RWPE2 (cell line): ENCODE measurements around the gene GSTA1.
"Not testable (repeated sequence)": the region's sequence is repeated elsewhere in the genome, so short reads cannot be mapped to it uniquely, and the experiment has no call there.

Source experiments
- ATAC-seq: fragments of 200-7000 bp; cut with Tn5 transposase; 3 replicates; pipeline ENCODE4 v1.9.1; 2021; ENCODE audit warnings: low read depth
- DNase-seq: peaks from one replicate; pipeline ENCODE4 v3.0.0-alpha.2; 2020; ENCODE audit warnings: low spot score
- H3K27ac ChIP-seq: fragments of 450-650 bp; 2 replicates; pipeline ENCODE4 v1.5.1; 2017; ENCODE audit warnings: mild to moderate bottlenecking; ENCODE audit not compliant: poor library complexity, severe bottlenecking
- H3K27me3 ChIP-seq: fragments of 250-450 bp; sonication (Bioruptor Pico); 2 replicates; pipeline ENCODE4 v1.5.1; 2021; ENCODE audit warnings: mild to moderate bottlenecking, moderate library complexity; ENCODE audit not compliant: insufficient read depth, poor library complexity, severe bottlenecking
- H3K36me3 ChIP-seq: fragments of 250-450 bp; sonication (Bioruptor Pico); 2 replicates; pipeline ENCODE4 v1.5.1; 2020; ENCODE audit warnings: low read depth, mild to moderate bottlenecking, moderate library complexity
- H3K4me1 ChIP-seq: fragments of 250-450 bp; sonication (Bioruptor Pico); 2 replicates; pipeline ENCODE4 v1.5.1; 2021; ENCODE audit warnings: mild to moderate bottlenecking, moderate library complexity; ENCODE audit not compliant: insufficient read depth, poor library complexity, severe bottlenecking
- H3K4me3 ChIP-seq: fragments of 250-450 bp; sonication (Bioruptor Pico); 2 replicates; pipeline ENCODE4 v1.5.1; 2021; ENCODE audit warnings: mild to moderate bottlenecking, moderate library complexity; ENCODE audit not compliant: severe bottlenecking
- H3K9me3 ChIP-seq: fragments of 250-450 bp; sonication (Bioruptor Pico); 2 replicates; pipeline ENCODE4 v1.5.1; 2021; ENCODE audit warnings: mild to moderate bottlenecking, moderate library complexity; ENCODE audit not compliant: severe bottlenecking
- TF ChIP-seq, protein P1 (sequence below): fragments of 450-650 bp; IDR thresholded peaks from one replicate; pipeline ENCODE4 v1.5.1; 2017; ENCODE audit warnings: mild to moderate bottlenecking, moderate library complexity; ENCODE audit not compliant: poor library complexity, severe bottlenecking

GSTA1 gene

DNA sequence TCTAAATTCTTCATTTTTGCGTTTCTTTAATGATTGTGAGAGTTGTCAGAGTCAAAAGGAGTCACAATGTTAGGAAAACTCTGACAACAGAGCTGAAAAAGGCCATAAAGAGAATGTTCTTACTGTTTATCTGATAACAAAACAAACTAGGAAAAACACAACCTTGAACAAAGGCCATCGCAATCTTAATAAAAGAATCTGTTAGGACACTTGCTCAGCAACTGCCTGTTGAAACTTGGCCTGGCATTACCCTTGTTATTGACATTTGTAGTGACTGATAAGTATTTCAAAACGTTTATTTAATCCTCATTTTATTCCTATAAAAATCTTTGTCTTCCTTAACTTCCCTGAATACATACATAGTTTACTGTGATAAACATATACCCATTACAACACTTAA, 15.7 kb downstream of the GSTA1 start:
- H3K9me3 ChIP-seq = no peaks in the 10 kb centered on the region
- no peaks in the 10 kb centered on the region for H3K36me3 ChIP-seq
- TF ChIP-seq, protein P1, sequence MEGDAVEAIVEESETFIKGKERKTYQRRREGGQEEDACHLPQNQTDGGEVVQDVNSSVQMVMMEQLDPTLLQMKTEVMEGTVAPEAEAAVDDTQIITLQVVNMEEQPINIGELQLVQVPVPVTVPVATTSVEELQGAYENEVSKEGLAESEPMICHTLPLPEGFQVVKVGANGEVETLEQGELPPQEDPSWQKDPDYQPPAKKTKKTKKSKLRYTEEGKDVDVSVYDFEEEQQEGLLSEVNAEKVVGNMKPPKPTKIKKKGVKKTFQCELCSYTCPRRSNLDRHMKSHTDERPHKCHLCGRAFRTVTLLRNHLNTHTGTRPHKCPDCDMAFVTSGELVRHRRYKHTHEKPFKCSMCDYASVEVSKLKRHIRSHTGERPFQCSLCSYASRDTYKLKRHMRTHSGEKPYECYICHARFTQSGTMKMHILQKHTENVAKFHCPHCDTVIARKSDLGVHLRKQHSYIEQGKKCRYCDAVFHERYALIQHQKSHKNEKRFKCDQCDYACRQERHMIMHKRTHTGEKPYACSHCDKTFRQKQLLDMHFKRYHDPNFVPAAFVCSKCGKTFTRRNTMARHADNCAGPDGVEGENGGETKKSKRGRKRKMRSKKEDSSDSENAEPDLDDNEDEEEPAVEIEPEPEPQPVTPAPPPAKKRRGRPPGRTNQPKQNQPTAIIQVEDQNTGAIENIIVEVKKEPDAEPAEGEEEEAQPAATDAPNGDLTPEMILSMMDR = no peak
- DNase-seq = no peak
- ATAC-seq = no peak
- no peak overlapping the region for H3K4me3 ChIP-seq
- no peaks in the 10 kb centered on the region for H3K4me1 ChIP-seq
- no peaks in the 10 kb centered on the region for H3K27me3 ChIP-seq
- H3K27ac ChIP-seq = no peak overlapping the region

DNA sequence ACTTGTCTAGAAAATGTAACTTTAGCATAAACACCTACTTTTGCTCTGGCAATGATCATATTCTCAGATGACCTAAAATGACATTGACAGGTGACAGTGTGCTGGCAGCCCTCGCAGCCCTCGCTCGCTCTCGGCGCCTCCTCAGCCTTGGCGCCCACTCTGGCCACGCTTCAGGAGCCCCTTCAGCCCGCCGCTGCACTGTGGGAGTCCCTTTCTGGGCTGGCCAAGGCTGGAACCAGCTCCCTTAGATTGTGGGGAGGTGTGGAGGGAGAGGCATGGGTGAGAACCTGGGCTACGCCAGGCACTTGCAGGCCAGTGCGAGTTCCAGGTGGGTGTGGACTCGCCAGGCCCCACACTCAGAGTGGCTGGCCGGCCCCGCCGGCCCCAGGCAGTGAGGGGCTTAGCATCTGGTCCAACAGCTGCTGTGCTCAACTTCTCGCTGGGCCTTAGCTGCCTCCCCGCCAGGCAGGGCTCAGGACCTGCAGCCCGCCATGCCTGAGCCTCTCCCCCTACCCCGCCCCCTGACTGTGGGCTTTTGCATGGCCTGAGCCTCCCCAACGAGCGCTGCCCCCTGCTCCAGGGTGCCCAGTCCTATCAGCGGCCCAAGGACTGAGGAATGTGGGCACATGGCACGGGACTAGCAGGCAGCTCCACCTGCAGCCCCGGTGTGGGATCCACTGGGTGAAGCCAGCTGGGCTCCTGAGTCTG, 17.2 kb downstream of the GSTA1 start:
- Histone ChIP-seq H3K4me3 (no peak overlapping the region), H3K36me3 (no peaks in the 10 kb centered on the region), H3K4me1 (no peaks in the 10 kb centered on the region), H3K27me3 (no peaks in the 10 kb centered on the region), H3K27ac (no peak overlapping the region), H3K9me3 (no peaks in the 10 kb centered on the region)
- DNase-seq = no peak
- ATAC-seq = no peak
- TF ChIP-seq, protein P1 = no peak

DNA sequence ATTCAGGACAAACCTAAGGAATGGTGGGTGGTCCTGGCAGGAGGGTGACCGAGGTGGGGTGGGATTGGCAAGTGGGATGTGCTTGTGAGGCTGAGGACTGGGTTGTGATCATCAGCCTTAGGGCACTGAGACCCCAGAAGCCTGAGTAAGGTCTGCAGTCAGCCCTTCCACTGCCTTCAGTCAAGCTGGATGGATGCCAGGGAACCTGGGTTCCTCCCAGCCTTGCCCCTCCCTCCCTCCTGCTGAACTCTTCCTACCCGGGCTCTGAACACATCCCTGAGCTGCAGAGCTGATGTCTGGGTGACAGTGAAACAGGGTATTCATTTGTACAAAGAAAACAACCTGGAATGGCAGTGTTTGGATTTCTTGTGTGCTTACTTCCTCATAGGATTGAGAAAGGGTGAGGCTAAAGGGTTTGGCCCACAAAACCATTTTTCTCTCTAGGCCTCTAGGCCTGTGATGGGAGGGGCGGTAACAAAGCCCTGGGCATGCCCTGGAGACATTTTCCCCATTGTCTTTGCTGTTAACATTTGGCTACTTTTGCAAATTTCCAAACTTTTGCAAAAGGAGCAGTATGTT, 20.8 kb downstream of the GSTA1 start:
- H3K4me1 ChIP-seq, H3K27me3 ChIP-seq, H3K27ac ChIP-seq, ATAC-seq, H3K9me3 ChIP-seq, H3K36me3 ChIP-seq, H3K4me3 ChIP-seq, DNase-seq: not testable (repeated sequence)

DNA sequence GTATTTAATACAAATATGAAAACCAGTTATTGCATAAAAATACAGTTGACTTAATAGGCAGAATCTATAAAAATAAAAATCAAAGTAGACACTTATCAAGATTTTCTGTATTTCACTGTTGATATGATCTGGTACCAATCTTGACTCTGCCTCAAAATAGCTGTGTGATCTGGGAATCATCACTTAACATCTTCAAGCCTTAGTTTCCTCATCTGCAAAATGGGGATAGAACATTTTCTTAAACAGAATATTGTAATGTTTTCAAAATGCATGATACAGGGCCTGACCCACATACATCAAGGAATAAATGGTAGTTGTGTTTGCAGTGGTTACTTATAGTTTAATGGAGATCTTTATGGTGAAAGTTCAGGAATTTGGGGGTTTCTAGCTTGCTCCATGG, 21.4 kb downstream of the GSTA1 start:
- not testable (repeated sequence) for H3K27ac ChIP-seq, H3K4me1 ChIP-seq, H3K36me3 ChIP-seq, H3K4me3 ChIP-seq, DNase-seq, ATAC-seq, H3K27me3 ChIP-seq, H3K9me3 ChIP-seq

DNA sequence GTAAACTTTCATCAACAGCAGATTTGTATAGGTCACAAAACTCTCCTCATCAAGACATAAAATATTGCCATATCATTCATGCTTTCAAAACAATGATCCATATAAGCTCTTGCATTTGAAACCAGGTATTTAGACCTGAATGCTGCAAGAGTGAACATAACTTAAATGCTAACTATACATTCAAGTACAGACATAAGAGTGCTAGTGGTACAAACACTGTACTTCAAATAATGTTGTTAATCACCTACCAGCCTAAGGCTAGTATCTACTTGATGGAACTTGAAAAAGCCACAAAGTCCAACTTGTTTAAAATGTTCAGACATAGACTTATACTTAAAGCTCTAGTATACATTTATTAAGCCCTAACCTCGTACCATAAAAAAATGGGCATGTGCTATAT, 24.4 kb downstream of the GSTA1 start:
- Histone ChIP-seq H3K9me3 (no peaks in the 10 kb centered on the region), H3K4me3 (no peak overlapping the region), H3K27me3 (peaks cover 4% of the 10 kb centered on the region), H3K4me1 (no peaks in the 10 kb centered on the region), H3K36me3 (no peaks in the 10 kb centered on the region), H3K27ac (no peak overlapping the region)
- ATAC-seq = no peak
- DNase-seq = no peak
- TF ChIP-seq, protein P1 = no peak

DNA sequence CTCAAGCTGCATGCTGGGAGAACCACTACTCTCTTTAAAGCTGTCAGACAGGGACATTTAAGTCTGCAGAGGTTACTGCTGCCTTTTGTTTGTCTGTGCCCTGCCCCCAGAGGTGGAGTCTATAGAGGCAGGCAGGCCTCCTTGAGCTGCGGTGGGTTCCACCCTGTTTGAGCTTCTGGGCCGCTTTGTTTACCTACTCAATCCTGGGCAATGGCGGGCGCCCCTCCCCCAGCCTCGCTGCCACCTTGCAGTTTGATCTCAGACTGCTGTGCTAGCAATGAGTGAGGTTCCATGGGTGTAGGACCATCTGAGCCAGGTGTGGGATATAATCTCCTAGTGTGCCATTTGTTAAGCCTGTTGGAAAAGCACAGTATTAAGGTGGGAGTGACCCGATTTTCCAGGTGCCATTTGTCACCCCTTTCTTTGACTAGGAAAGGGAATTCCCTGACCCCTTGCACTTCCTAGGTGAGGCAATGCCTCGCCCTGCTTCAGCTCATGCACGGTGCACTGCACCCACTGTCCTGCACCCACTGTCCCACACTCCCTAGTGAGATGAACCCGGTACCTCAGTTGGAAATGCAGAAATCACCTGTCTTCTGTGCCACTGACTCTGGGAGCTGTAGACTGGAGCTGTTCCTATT, 26.8 kb downstream of the GSTA1 start:
- ATAC-seq, H3K36me3 ChIP-seq, H3K27ac ChIP-seq, H3K9me3 ChIP-seq, H3K4me3 ChIP-seq, H3K27me3 ChIP-seq, DNase-seq, H3K4me1 ChIP-seq: not testable (repeated sequence)

DNA sequence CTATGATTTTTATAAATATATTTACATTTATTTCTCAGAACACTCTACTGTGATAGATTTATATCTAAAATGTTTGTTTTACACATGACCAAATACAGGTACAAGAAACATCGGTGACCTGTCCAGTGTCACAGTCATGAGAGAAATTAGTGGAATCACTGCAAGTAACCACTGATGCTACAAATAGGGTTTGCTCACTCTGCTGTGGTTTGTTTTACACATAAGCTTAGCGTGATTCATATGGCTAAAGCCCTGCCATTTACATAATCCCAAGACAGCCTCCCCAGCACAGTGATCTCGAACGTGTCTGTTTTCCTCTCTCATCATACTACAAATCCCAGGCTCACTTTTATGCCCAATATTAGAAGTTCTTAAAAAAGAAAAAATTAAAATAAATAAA, 34.2 kb downstream of the GSTA1 start:
- not testable (repeated sequence) for DNase-seq, H3K27ac ChIP-seq, H3K4me1 ChIP-seq, H3K36me3 ChIP-seq, H3K9me3 ChIP-seq, H3K4me3 ChIP-seq, H3K27me3 ChIP-seq
- peak; percentile 49; the same call in 1 of the 3 replicates for ATAC-seq

DNA sequence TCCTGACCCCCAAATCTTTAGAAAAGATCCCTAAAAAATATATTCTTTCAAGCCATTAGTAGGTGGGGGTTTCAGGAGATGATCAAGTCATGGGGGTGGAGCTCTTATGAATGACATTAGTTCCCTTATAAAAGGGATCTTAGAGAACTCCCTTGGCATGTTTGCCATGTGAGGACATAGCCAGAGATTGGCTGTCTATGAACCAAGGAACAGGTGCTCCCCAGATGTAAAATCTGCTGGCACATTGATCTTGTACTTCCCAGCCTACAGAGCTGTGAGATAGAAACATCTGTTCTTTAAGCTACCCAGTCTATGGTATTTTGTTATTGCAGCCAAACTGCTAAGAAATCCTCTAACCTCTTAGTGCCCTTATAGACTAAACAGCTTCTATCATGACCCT, 36.0 kb downstream of the GSTA1 start:
- not testable (repeated sequence) for DNase-seq, H3K4me1 ChIP-seq, H3K36me3 ChIP-seq, ATAC-seq, H3K9me3 ChIP-seq, H3K27me3 ChIP-seq, H3K4me3 ChIP-seq, H3K27ac ChIP-seq
